Measurements from ENCODE around the gene SPATA46.

DNA sequence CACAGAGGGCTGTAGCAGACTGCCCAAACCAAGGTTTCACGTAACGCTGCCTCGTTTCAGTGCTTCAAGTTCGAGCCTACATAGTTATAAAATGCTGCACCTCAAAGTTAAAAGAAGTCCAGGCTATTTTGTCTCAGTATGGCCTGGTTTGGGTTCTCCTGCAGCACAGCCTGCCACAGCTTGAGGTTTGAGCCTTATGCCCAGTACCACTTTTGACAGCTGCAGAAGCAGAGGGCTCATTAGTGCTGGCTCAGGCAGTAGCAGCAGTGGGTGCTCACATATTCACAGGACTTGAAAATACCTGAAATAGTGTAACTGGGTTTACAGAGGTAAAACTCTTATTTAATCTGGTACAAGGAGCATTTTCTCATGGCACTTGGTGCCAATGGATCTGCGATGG is 15.3 kb downstream of the SPATA46 start:
- TF ChIP-seq EZH2 (IDR thresholded peaks at IDR 0.05; ENCODE audit: insufficient read depth, low read length), result no peak
- TF ChIP-seq, protein P1, sequence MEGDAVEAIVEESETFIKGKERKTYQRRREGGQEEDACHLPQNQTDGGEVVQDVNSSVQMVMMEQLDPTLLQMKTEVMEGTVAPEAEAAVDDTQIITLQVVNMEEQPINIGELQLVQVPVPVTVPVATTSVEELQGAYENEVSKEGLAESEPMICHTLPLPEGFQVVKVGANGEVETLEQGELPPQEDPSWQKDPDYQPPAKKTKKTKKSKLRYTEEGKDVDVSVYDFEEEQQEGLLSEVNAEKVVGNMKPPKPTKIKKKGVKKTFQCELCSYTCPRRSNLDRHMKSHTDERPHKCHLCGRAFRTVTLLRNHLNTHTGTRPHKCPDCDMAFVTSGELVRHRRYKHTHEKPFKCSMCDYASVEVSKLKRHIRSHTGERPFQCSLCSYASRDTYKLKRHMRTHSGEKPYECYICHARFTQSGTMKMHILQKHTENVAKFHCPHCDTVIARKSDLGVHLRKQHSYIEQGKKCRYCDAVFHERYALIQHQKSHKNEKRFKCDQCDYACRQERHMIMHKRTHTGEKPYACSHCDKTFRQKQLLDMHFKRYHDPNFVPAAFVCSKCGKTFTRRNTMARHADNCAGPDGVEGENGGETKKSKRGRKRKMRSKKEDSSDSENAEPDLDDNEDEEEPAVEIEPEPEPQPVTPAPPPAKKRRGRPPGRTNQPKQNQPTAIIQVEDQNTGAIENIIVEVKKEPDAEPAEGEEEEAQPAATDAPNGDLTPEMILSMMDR (IDR thresholded peaks at IDR 0.05; ENCODE audit: insufficient read depth, low read depth, low read length), result no peak
